Neural cell (in vitro differentiated cells): ENCODE measurements around the gene AK4.

Experiments used
- CTCF ChIP-seq: fragments of 450-650 bp; IDR thresholded peaks from 2 replicates; pipeline ENCODE4 v1.5.1; 2014; ENCODE audit warnings: antibody characterized with exemption, mild to moderate bottlenecking, moderate library complexity; ENCODE audit not compliant: poor library complexity, severe bottlenecking
- EZH2 ChIP-seq: fragments of 200-600, 300-800 bp; shearing (Covaris generic), sonication (generic); IDR thresholded peaks from 2 replicates; pipeline ENCODE4 v1.6.1; 2014; ENCODE audit warnings: antibody characterized with exemption, low read length, borderline replicate concordance, mild to moderate bottlenecking; ENCODE audit not compliant: insufficient read depth, poor library complexity, severe bottlenecking
- MXI1 ChIP-seq: fragments of 450-650 bp; conservative IDR thresholded peaks from 2 replicates; pipeline ENCODE4 v1.6.1; 2014; ENCODE audit warnings: antibody characterized with exemption, mild to moderate bottlenecking; ENCODE audit not compliant: poor library complexity, severe bottlenecking
- POLR2AphosphoS5 ChIP-seq: IDR thresholded peaks from 2 replicates; pipeline ENCODE4 v1.6.1; 2012
- RAD21 ChIP-seq: fragments of 450-650 bp; conservative IDR thresholded peaks from 2 replicates; pipeline ENCODE4 v1.6.1; 2014; ENCODE audit warnings: antibody characterized with exemption, mild to moderate bottlenecking, moderate library complexity
- TAF1 ChIP-seq: IDR thresholded peaks from 2 replicates; pipeline ENCODE4 v1.6.1; 2012; ENCODE audit warnings: low read depth

GRCh38 chr1:65200411-65200810, 52.4 kb downstream of the AK4 start:
- no peak for TF ChIP-seq CTCF
- TF ChIP-seq MXI1 = no peak
- no peak for TF ChIP-seq EZH2
- no peak for TF ChIP-seq RAD21
- no peak for TF ChIP-seq POLR2AphosphoS5
- no peak for TF ChIP-seq TAF1
